ENCODE data around the gene APOC3.

- TF ChIP-seq YY1 (IDR thresholded peaks at IDR 0.05; ENCODE audit: insufficient read depth, insufficient read length) (no peak), SUZ12 (IDR thresholded peaks at IDR 0.05; ENCODE audit: extremely low read depth, insufficient read depth, insufficient read length) (no peak)
Observed at GRCh38 chr11:116833491-116833815, 3.7 kb downstream of the APOC3 start.
